Retinal pigment epithelial cell (primary cell): Measurements from ENCODE around the gene BAIAP2.

Experiments used
- DNase-seq: peaks from one replicate; pipeline ENCODE4 v3.0.0-alpha.2; 2010; ENCODE audit warnings: low read depth
- H3K4me3 ChIP-seq: 2 replicates; pipeline ENCODE4 v1.5.1; 2011; ENCODE audit warnings: mild to moderate bottlenecking, low read length, control low read depth, moderate library complexity
- TF ChIP-seq, protein P1 (sequence below): conservative IDR thresholded peaks from 2 replicates; pipeline ENCODE4 v1.5.1; 2011; ENCODE audit warnings: low read depth, low read length, control low read depth, inconsistent platforms

BAIAP2 gene

DNA sequence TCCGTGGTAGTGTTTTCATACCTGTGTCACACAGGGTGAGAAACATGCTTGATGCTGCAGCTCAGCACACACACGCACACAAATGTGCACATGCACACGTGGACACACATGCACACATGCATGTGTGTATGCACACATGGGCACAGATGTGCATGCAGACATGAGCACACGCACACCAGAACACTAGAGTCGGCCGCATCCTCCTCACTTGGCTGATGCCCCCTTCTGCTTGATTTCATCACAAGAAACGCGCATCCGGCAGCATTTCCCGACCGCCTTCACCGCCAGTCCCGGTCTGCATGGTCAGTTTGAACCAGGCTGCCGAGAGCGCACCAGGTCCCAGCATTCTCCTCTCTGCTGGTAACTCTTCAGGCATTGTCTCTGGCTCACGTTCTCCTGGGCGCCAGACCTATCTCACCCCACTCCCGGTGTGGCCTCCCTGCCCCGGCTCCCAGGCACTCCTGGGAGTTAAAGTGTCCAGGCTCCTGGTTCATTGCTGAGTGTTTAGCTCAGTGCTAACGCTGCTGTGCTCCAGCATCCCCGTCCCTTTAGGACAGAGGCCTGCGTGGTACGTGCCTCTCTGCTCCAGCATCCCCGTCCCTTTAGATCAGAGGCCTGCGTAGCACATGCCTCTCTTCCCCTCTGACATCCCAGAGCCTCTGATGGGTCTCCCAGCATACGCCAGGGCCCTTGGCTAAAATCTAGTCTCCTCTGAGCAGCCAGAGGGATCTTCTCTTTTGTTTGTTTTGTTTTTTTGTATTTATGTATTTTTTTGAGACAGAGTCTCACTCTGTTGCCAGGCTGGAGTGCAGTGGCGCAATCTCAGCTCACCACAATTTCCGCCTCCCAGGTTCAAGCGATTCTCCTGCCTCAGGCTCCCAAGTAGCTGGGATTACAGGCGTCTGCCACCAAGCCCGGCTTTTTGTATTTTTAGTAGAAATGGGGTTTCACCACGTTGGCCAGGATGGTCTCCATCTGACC lies 16.0 kb downstream of the BAIAP2 start:
- TF ChIP-seq, protein P1, sequence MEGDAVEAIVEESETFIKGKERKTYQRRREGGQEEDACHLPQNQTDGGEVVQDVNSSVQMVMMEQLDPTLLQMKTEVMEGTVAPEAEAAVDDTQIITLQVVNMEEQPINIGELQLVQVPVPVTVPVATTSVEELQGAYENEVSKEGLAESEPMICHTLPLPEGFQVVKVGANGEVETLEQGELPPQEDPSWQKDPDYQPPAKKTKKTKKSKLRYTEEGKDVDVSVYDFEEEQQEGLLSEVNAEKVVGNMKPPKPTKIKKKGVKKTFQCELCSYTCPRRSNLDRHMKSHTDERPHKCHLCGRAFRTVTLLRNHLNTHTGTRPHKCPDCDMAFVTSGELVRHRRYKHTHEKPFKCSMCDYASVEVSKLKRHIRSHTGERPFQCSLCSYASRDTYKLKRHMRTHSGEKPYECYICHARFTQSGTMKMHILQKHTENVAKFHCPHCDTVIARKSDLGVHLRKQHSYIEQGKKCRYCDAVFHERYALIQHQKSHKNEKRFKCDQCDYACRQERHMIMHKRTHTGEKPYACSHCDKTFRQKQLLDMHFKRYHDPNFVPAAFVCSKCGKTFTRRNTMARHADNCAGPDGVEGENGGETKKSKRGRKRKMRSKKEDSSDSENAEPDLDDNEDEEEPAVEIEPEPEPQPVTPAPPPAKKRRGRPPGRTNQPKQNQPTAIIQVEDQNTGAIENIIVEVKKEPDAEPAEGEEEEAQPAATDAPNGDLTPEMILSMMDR: no peak
- no peak overlapping the region for H3K4me3 ChIP-seq
- no peak for DNase-seq

DNA sequence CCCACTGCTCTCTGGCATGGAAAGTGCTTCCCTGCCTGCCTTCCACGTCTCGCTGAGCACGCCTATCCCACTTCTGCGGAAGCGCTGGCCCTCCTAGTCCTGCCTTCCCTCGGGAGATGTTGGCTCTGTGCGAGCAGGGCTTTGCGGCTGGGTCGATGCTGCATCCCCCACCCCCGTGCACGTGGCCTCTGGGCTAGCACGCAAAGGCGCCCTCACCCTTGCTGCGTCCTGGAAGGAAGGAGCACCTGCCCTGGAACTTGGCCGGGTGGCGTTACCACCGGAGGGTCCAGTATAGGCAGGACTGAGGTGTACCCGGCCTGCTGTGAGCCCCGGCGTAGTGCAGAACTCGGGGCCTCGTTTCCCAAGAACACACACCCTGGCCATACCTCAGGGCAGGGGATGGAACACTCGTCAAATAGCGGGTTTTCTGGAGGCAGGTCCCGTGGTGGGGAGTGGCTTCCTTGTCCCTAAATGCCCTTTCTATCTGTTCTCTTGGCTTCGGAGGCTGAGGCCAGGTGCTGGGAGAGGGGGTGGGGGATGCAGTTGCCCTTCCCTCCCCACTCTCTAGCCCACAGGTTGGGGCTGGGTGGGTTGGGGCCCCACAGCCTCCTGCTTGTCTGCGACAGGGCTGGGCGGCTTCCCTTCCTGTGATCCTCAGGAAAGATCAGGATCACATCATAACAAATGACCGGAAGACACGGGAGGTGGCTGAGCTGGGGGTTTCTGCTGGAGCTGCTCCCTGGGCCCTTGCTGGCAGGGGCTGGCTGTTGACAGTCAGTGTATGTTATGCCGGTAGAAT lies 17.4 kb downstream of the BAIAP2 start:
- TF ChIP-seq, protein P1: no peak

DNA sequence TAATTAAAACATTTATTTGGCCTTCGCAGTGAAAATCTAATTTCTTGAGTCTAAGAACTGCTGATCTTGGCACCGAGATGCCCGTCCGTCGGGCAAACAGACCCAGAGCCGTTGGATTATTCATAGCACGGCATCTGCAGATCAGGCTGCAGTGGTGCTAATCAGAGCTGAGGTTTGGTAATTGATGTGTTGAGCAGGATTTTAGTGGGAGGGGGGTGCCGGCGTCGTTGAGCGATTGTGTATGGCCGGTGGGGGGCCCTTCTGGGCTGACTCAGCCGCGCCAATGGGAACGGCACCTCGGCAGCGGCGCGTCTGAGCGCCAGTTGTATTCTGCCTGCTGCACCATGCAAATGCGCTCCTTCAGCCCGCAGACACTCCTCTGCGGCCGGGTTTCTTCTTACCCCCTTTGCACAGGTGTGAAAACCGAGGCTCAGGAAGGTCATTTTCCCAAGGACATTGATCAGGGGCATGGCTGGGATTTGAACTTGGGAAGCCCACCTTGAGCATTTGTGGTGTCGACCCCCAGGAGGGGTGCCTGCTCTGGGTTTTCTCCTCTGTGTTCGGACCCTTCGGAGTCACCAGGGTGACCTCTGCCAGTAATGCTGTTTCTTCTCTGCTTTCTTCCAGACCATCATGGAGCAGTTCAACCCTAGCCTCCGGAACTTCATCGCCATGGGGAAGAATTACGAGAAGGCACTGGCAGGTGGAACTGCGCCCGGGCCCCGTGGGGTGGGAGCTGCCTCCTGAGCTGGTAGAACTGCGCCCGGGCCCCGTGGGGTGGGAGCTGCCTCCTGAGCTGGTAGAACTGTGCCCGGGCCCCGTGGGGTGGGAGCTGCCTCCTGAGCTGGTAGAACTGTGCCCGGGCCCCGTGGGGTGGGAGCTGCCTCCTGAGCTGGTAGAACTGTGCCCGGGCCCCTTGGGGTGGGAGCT lies 18.4 kb downstream of the BAIAP2 start:
- TF ChIP-seq, protein P1: no peak
- peak overlapping the region; percentile 14 for H3K4me3 ChIP-seq
- DNase-seq: peak; percentile 85

More for the DNA sequence above, 17.4 kb downstream of the BAIAP2 start:
- DNase-seq: no peak
- no peak overlapping the region for H3K4me3 ChIP-seq

DNA sequence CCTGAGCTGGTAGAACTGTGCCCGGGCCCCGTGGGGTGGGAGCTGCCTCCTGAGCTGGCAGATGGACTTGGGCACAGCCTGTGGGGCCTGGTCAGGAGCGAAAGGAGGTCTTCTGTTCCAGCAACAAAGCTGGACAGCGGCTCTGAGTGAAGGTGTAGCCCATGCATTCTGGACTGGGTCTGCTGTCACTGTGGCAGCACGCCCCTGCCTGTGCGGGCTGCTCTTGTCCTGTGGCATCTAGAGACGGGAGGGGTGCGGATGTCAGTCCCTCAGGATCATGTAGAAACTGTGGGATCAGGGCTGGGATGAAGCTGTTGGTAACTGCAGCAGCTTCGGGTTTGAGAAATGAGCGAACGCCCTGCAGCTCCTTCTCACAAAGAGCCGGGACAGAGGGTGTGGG lies 19.4 kb downstream of the BAIAP2 start:
- no peak overlapping the region for H3K4me3 ChIP-seq

DNA sequence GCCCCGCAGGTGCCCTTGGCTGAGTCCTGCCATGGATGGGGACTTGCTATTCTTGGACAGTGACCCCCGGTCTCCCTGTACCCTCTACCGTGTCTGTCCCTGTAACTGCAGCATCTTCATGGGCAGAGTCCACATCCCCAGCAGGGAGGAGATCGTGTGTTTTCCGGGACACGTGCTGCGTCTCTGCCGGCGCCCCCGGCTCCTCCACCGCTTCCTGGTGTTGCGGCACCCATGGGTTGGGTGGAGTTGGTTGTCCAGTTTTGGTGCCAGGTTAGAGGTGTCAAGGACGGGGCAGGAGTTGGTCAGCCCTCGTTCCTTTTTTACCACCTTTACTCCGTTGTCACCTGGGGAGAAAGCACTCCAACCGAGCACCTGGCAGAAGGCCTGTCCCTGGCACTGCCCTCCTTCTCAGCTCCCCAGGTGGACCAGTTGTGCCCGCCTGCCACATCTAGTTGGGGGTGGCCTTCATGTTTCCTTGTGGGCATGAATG lies 20.0 kb downstream of the BAIAP2 start:
- TF ChIP-seq, protein P1: no peak
- DNase-seq: no peak

More for the DNA sequence above, 19.4 kb downstream of the BAIAP2 start:
- no peak for DNase-seq
- TF ChIP-seq, protein P1: no peak

DNA sequence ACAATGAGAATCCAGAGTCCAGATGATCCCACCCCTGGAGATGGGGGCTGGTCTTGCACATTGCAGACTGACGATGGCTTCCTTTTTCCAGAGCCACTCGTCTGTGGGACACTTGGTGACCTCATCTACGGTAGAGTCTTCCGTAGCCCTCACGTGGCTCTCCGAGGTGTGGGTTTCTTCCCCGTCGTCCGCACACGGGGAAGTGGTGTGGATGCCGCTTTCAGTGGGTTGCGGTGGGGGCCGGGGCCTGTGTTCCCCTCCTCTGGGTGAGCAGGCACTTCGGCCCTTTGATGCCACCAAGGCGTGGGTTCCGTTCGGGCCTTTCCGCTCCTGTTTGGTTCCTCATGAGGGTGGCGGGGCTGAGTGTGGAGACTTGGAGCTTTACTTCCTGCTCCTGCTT lies 21.4 kb downstream of the BAIAP2 start:
- TF ChIP-seq, protein P1: no peak
- no peak for DNase-seq
- H3K4me3 ChIP-seq: no peak overlapping the region

More for the DNA sequence above, 20.0 kb downstream of the BAIAP2 start:
- H3K4me3 ChIP-seq: no peak overlapping the region
